GM19395 (cell line): ENCODE results near the gene MITF.

Experiments used
- ATAC-seq: cut with Tn5 transposase; IDR thresholded peaks from one replicate; pipeline ENCODE4 v1.9.1; 2021; ENCODE audit warnings: mild to moderate bottlenecking, moderate library complexity; ENCODE audit not compliant: unreplicated experiment

MITF gene

GRCh38 chr3:69999140-70000027 is 260.1 kb downstream of the MITF start, which contains the start of gene SAMMSON:
TSS of gene SAMMSON (plus strand) at chr3:69999733.
- no peak for ATAC-seq

GRCh38 chr3:70000028-70000410 is 260.8 kb downstream of the MITF start:
- no peak for ATAC-seq

- ATAC-seq: no peak
Observed at GRCh38 chr3:70000563-70001081, 261.4 kb downstream of the MITF start.

- ATAC-seq: no peak
Observed at GRCh38 chr3:70003119-70003518, 263.9 kb downstream of the MITF start.

- ATAC-seq: no peak
Observed at GRCh38 chr3:70006089-70006488, 266.8 kb downstream of the MITF start.

- ATAC-seq: no peak
Observed at GRCh38 chr3:70010346-70010745, 271.1 kb downstream of the MITF start.

- no peak for ATAC-seq
Observed at GRCh38 chr3:70011582-70011981, 272.3 kb downstream of the MITF start.
